HL-60/S4 treated with phorbol 12-myristate 13-acetate at 8.2 ng/mL for 4 days and 3 days (cell line): Measurements from ENCODE around the gene SENP1.
"Not testable (repeated sequence)": the region's sequence is repeated elsewhere in the genome, so short reads cannot be mapped to it uniquely, and the experiment has no call there.

Experiments
- in situ Hi-C: fragments of 300-500 bp; cut with MboI; formaldehyde crosslinking; loops from 2 replicates; pipeline ENCODE4 v1.15.0; 2022; ENCODE audit warnings: low sequenced_read_pairs

SENP1 gene

DNA sequence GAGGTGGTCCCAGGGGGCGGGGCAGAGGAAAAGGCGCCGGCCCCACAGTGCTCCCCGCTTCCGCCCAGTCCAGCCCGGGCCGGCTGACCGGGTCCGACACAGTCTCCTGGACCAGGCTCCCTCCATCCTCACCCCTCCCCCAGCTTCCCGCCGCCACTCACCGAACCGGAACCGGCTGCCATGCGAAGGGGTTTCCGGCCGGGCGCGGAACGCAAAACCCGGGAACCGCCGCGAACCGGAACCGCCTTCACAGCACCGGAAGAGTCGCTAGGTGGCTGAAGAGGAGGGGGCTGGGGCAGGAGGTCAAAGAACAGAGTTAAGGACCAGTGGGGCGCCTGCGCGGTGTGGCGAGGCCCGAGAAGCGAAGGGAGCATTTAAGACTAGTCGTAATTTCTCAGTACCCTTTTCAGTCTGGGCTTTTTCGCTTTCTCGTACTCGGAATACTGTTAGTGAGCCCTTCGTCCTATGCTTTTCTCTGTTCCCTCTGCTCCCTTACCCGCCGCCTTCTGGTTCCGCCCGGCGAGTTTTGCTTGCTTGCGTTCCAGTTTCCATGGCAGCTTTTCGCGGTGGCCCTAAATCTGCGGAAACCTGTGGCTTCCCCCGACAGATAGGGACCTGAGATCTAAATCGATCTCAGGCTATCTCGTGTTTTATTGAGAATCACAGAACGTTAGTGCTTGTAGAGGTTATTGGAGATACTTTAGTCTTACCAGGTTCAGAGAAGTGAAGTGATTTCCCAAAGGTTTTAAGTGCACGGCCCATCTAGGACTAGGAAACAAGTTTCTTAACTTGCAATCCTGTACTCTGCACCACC, at the start of gene SENP1:
TSS of gene SENP1 (minus strand) at position 213 of the 814 bp plus-strand sequence. CDS start 4,607 bp downstream, outside the sequence.
- in situ Hi-C loops: no loop called here

DNA sequence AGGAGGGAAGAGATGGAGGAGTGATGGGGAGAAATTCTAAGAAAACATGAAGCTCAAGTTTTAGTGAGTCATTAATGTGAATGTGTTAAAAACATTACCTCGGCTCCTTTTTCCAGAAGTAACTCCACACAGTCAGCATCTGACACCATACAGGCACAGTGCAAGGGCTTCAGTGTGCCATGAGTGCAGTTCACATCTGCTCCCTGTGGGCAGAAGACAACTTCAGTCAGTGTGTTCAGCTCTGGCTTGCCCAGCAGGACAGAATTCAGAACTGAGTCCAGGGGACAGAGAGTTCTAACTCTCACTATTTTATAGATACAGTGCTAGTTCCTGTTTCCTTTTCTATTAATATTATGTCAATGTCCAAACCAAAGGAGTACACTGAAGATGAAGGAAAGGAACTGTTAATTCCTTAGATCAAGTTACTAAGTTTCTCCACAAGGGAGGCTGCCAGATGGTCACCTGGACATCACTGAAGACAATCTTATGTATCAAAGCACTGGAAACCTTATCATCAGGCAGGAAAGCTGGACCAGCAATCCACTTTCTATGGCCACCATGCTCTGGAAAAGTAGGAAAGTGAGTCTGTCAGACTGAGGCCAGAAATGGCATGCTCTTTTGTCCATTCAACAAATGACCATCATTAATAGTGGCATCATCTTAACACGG, 45.4 kb upstream of the SENP1 start:
- in situ Hi-C loops: loop anchor here (25.0 kb wide), 1 partner anchor 414 kb away; the partner anchor contains the start of gene ENDOU

- in situ Hi-C loops: no loop called here
Observed at GRCh38 chr12:48145981-48146380, 40.1 kb upstream of the SENP1 start.

- in situ Hi-C loops: no loop called here
Observed at GRCh38 chr12:48143898-48144297, 38.0 kb upstream of the SENP1 start.

GRCh38 chr12:48142818-48143674, 37.2 kb upstream of the SENP1 start:
- in situ Hi-C loops: no loop called here

- in situ Hi-C loops: no loop called here
Observed at GRCh38 chr12:48135027-48135426, 29.1 kb upstream of the SENP1 start.

GRCh38 chr12:48132826-48133225, 26.9 kb upstream of the SENP1 start:
- in situ Hi-C loops: no loop called here

DNA sequence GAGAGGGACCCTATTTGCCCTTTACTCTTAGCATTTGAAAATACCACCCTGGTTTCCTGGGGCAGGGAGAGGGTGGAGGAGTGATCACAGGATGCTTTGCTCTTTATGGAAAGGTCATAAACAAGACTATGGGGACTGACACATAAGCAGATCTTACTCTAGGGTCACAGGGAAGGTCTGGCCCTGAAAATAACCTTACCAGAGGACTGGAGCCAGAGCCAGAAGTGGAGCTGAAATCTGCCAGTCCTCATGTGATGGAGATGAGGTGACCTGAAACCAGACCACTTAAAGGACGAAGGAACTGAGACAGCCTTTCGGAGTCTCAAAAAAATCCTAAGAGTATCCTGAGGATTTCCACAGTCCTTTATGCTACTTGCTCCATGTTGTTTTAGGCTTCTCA, 25.6 kb upstream of the SENP1 start:
- in situ Hi-C loops: no loop called here

DNA sequence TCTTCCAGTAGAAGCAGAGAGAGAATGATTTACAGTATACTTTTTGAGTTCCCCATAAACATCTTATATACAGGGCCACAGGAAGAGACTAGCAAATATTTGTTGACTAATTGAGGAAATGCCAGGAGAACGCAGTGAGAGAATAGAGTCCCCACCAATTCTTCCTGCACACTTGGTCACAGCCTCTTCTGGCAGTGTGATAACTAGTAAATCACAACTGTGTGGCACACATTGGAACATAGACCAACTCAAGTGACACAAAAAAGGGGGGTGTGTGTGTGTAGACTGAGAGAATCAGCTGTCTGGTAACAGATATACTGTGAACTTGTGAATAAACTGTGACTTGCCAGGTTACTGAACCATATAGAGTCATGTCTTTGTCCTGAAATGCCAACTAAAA, 23.5 kb upstream of the SENP1 start:
- in situ Hi-C loops: no loop called here

GRCh38 chr12:48128800-48129199, 22.9 kb upstream of the SENP1 start:
- in situ Hi-C loops: no loop called here

DNA sequence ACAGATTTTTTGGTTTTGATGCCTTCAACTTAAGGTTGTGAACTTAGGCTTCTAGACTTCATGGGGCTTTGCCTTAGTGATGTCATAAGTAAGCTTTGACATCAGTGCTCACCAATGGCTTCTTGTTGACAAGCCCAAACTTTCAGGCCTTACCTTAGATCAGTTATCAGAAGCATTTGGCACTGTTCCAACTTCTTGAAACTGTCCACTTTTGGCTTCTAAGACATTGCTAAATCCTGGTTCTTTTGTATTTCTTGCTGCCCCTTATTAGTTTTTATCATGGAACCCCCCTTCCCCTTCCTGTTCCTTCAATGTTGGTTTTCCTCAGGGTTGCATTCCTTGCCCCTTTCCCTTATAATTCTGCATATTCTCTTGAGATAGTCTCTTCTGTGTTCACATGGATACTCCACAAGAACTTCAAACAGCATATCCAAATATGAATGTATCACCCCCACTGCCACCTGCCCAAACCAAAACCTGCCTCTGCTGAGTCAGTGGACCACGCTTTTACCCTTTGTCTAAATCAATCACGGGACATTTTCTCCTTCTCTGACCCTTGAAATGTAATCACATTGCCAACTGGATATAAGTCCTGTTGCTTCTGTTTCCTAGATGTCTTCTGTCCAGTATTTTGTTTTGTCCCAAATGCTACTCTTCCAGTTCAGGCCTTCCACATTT, 21.2 kb upstream of the SENP1 start:
- in situ Hi-C loops: no loop called here

GRCh38 chr12:48125985-48126384, 20.1 kb upstream of the SENP1 start:
- in situ Hi-C loops: no loop called here

GRCh38 chr12:48125542-48125941, 19.7 kb upstream of the SENP1 start:
- in situ Hi-C loops: not testable (repeated sequence)

GRCh38 chr12:48123169-48123568, 17.3 kb upstream of the SENP1 start:
- in situ Hi-C loops: no loop called here

GRCh38 chr12:48122065-48122834, 16.4 kb upstream of the SENP1 start:
- in situ Hi-C loops: no loop called here

DNA sequence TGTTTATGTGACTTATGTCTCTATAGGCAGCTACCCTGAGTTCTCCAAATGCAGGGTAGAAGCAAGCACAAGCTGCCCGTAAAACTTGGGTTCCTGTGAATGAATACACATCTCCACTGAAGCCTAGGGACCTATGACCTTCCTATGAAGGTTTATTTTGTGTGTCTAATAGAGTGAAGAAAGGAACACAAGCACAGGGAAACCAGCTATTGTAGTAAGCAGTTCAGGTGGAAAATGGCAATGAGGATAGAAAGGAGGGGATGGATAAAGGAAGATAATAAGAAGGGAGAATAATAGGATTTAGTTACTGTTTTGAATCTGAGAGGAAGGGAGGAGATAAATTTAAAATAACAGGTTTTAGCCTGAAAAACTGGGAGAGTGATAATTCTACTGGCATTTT, 15.6 kb upstream of the SENP1 start:
- in situ Hi-C loops: no loop called here

DNA sequence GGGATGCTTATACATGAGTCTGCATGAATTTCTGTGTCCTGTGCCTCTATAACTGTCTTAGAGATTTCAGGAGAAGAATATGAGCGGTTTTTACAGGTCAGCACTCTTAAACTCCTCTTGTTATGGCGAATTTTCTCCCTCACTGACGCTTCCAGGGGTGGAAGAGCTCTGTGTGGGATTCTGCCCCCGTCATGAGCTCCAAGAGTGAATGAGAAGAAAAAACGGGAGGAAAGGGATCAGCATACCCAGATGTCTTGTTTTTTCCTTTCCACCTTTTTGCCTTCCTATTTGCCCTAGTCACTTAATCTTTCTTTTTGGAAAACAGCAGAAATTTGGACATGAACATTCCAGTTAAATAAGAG, 13.9 kb upstream of the SENP1 start:
- in situ Hi-C loops: no loop called here

DNA sequence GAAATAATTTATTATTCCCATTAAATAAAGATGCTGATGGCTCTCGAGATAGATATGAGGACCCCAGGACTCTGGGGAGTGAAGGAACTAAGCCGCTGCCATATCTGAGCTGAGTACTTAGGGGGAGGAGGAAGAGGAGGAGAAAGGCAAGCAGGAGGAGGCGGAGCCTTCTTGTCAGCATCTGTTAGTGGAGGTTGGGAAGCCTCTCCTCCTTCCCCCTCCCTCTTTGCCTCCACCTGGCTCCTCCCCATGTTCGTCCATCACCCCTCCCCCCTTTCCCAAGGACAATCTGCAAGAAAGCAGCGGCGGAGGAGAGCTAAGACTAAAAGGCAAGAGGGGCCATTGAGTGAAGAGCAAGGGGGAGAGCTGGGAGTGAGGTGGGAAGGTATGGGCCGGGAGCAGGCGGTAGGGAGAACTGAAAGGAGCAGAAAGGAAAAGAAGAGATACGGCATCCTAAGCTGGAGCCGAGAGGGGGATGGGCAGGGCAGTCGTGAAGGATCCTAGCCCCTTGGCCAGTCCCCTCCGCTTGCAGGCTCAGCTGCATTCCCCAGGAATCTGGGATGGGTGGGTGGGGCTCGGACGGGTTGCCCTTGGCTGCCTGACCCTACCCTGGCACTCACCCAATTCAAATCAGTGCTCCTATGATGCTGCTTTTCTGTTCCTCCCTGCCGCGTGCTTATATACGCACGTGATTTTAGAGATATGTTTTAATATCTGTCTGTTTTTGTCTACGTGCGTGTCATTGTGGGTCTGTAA, 13.4 kb upstream of the SENP1 start, which contains the start of gene PFKM:
TSS of gene PFKM (plus strand) at position 287 of the 756 bp plus-strand sequence. CDS start 3,411 bp downstream, outside the sequence.
- in situ Hi-C loops: no loop called here

DNA sequence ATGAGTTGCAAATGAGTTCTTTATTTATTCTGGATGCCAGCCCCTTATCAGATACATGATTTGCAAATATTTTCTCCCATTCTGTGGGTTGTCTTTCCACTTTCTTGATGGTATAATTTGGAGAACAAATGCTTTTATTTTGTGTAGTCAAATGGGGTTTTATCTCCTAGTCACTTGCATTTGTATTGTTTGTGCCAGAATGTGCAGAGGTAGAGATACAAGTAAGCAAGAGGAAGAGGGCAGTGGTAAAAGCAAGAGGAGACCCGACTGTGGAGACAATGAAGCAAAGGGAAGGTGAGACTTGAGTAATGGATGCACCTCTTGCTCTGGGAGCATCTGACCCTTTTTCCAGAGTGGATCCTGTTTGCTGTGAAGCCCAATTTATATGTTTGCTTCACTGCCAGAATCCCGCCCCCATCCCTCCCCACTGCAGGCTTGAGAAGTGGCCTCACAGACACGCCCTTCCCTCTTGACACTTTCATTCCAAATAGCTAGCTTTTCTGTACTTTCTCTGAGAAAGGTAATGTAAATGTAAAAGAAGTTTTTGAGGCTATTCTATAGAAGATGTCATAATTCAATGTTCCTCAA, 12.5 kb upstream of the SENP1 start:
- in situ Hi-C loops: no loop called here
